ENCODE measurements around the gene PCDHA6. TPM values are rescaled to one million over a fixed set of nuclear protein-coding genes. Genes with fewer than 3 reads are reported as not detected.

PCDHA6 gene
- total and polyA plus RNA-seq, 10 of the 15 experiments (the other 5 are each of a cell fraction or from before 2014, with no cell fraction given) = 0.09 TPM; not detected in 9

- Histone ChIP-seq H3K27me3 (replicated peaks in 1 of 2; ENCODE audit: control insufficient read depth in 2 of 2, insufficient read depth in 2 of 2, low read length in 1 of 2) (no peaks in the 10 kb centered on the region), H3K4me2 (ENCODE audit: control insufficient read depth, insufficient read depth) (no peak overlapping the region), H3K9me3 (replicated peaks; ENCODE audit: control insufficient read depth, insufficient read depth, low read length) (no peaks in the 10 kb centered on the region; the same call in 1 of the 3 replicates), H2AFZ (ENCODE audit: control insufficient read depth, low read depth, low read length) (no peak overlapping the region), H3K79me2 (ENCODE audit: control insufficient read depth, insufficient read depth, low read length) (no peaks in the 10 kb centered on the region), H3K36me3 (ENCODE audit: control insufficient read depth in 2 of 2, insufficient read depth in 2 of 2, low read length in 1 of 2) (no peaks in the 10 kb centered on the region), H3K27ac (ENCODE audit: control insufficient read depth, insufficient read depth) (no peak overlapping the region), H4K20me1 (ENCODE audit: control insufficient read depth, insufficient read depth) (no peaks in the 10 kb centered on the region), H3K4me1 (ENCODE audit: control insufficient read depth, insufficient read depth, low read length) (no peaks in the 10 kb centered on the region), H3K4me3 (no peak overlapping the region), H3K9ac (ENCODE audit: control insufficient read depth, insufficient read depth, low read length) (no peak overlapping the region)
- DNase-seq (ENCODE audit: low read depth, low spot score) = no peak
- POLR2A ChIA-PET = no interaction called here
- 64% methylated on average over 18 of the region's 18 CpGs for WGBS (ENCODE audit: insufficient coverage, insufficient replicate concordance, low lambda C conversion rate, missing lambda C conversion rate)
- CTCF ChIA-PET = no interaction called here
- ATAC-seq = no peak
- no TSS peak for BruUV-seq (replicated peaks)
- intact Hi-C loops (cut with micrococcal nuclease; ENCODE audit: unreplicated experiment) = no loop called here
- TF ChIP-seq IRF4 (IDR thresholded peaks at IDR 0.05; ENCODE audit: low read depth, low read length) = no peak
- TF ChIP-seq, protein P1, sequence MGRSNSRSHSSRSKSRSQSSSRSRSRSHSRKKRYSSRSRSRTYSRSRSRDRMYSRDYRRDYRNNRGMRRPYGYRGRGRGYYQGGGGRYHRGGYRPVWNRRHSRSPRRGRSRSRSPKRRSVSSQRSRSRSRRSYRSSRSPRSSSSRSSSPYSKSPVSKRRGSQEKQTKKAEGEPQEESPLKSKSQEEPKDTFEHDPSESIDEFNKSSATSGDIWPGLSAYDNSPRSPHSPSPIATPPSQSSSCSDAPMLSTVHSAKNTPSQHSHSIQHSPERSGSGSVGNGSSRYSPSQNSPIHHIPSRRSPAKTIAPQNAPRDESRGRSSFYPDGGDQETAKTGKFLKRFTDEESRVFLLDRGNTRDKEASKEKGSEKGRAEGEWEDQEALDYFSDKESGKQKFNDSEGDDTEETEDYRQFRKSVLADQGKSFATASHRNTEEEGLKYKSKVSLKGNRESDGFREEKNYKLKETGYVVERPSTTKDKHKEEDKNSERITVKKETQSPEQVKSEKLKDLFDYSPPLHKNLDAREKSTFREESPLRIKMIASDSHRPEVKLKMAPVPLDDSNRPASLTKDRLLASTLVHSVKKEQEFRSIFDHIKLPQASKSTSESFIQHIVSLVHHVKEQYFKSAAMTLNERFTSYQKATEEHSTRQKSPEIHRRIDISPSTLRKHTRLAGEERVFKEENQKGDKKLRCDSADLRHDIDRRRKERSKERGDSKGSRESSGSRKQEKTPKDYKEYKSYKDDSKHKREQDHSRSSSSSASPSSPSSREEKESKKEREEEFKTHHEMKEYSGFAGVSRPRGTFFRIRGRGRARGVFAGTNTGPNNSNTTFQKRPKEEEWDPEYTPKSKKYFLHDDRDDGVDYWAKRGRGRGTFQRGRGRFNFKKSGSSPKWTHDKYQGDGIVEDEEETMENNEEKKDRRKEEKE (IDR thresholded peaks at IDR 0.05) = no peak
- no peak for TF ChIP-seq MEF2B (IDR thresholded peaks at IDR 0.05; ENCODE audit: partially characterized antibody, poor library complexity, severe bottlenecking)
- no peak for TF ChIP-seq FOS (IDR thresholded peaks at IDR 0.05; ENCODE audit: borderline replicate concordance, extremely low read depth, insufficient read length)
- no peak for TF ChIP-seq TAF1 (IDR thresholded peaks at IDR 0.05; ENCODE audit: borderline replicate concordance, low read depth, low read length)
- no peak for TF ChIP-seq RELA (IDR thresholded peaks at IDR 0.05; ENCODE audit: borderline replicate concordance, partially characterized antibody)
- TF ChIP-seq, protein P2, sequence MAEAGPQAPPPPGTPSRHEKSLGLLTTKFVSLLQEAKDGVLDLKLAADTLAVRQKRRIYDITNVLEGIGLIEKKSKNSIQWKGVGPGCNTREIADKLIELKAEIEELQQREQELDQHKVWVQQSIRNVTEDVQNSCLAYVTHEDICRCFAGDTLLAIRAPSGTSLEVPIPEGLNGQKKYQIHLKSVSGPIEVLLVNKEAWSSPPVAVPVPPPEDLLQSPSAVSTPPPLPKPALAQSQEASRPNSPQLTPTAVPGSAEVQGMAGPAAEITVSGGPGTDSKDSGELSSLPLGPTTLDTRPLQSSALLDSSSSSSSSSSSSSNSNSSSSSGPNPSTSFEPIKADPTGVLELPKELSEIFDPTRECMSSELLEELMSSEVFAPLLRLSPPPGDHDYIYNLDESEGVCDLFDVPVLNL (IDR thresholded peaks at IDR 0.05; ENCODE audit: low read depth, low read length) = no peak
- no peak for TF ChIP-seq CTCF (IDR thresholded peaks at IDR 0.05 in 2 of 3, conservative IDR thresholded peaks at IDR 0.05 in 1 of 3; ENCODE audit: control insufficient read depth in 2 of 3, extremely low read depth in 1 of 3, insufficient read depth in 1 of 3, low read depth in 3 of 3, low read length in 3 of 3)
- TF ChIP-seq, protein P3, sequence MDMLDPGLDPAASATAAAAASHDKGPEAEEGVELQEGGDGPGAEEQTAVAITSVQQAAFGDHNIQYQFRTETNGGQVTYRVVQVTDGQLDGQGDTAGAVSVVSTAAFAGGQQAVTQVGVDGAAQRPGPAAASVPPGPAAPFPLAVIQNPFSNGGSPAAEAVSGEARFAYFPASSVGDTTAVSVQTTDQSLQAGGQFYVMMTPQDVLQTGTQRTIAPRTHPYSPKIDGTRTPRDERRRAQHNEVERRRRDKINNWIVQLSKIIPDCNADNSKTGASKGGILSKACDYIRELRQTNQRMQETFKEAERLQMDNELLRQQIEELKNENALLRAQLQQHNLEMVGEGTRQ (IDR thresholded peaks at IDR 0.05; ENCODE audit: borderline replicate concordance, low read depth, low read length) = no peak
- TF ChIP-seq ATF7 (IDR thresholded peaks at IDR 0.05; ENCODE audit: low read depth) = no peak
- no peak for TF ChIP-seq PAX8 (IDR thresholded peaks at IDR 0.05)
- TF ChIP-seq CBX3 (IDR thresholded peaks at IDR 0.05; ENCODE audit: borderline replicate concordance, low read depth) = no peak
- TF ChIP-seq SPI1 (IDR thresholded peaks at IDR 0.05; ENCODE audit: borderline replicate concordance, insufficient read depth, low read depth, low read length) = no peak
- TF ChIP-seq MTA3 (IDR thresholded peaks at IDR 0.05; ENCODE audit: borderline replicate concordance, low read length) = no peak
- TF ChIP-seq SUZ12 (IDR thresholded peaks at IDR 0.05; ENCODE audit: unreplicated experiment) = no peak
- no peak for TF ChIP-seq ZNF207 (IDR thresholded peaks at IDR 0.05; ENCODE audit: borderline replicate concordance)
- TF ChIP-seq ZNF622 (IDR thresholded peaks at IDR 0.05) = no peak
- no peak for FAIRE-seq
- SMC1A ChIA-PET (ENCODE audit: uncharacterized antibody, unreplicated experiment) = no interaction called here
- in situ Hi-C loops (cut with MboI) = no loop called here
- RAD21 ChIA-PET (ENCODE audit: unreplicated experiment) = no interaction called here
Observed at GRCh38 chr5:140828362-140828737, 590 bp downstream of the PCDHA6 start.

Data from GM12878 (cell line).